Kidney (tissue), 14 donors: ENCODE measurements around the gene GPC5. TPM values are rescaled to one million over a fixed set of nuclear protein-coding genes. Genes with fewer than 3 reads are reported as not detected.

Source experiments
- DNase-seq, 5 donors: peaks; one replicate each; pipeline ENCODE4 v3.0.0-alpha.2; 2013 to 2020
- FAIRE-seq: peaks from 2 replicates; lab custom pipeline; 2012; peaks lifted over from hg19 to GRCh38; lab: Jason Lieb, UNC
- H3K27ac ChIP-seq, 2 donors: one replicate each; pipeline ENCODE4 v1.7.0; 2013; ENCODE audit warnings: low read depth in 2 of 2, low read length in 2 of 2, inconsistent platforms in 1 of 2
- H3K27me3 ChIP-seq: one replicate; pipeline ENCODE4 v1.7.1; 2013; ENCODE audit warnings: low read length, inconsistent platforms; ENCODE audit not compliant: control insufficient read depth, insufficient read depth
- H3K36me3 ChIP-seq, 3 donors: one replicate each; pipeline versions ENCODE4 v1.7.0 to v1.7.1; 2013; ENCODE audit warnings: low read length in 3 of 3, control low read depth in 1 of 3, inconsistent platforms in 1 of 3; ENCODE audit not compliant: insufficient read depth in 3 of 3, control insufficient read depth in 2 of 3
- H3K4me1 ChIP-seq, 3 donors: one replicate each; pipeline versions ENCODE4 v1.7.0 to v1.7.1; 2013; ENCODE audit warnings: low read length in 3 of 3, inconsistent platforms in 1 of 3, low read depth in 1 of 3; ENCODE audit not compliant: control insufficient read depth in 2 of 3, insufficient read depth in 2 of 3
- H3K4me3 ChIP-seq, 3 donors: one replicate each; pipeline versions ENCODE4 v1.7.0 to v1.8.1; 2013; ENCODE audit warnings: low read length in 3 of 3, control low read depth in 1 of 3, inconsistent platforms in 1 of 3
- H3K9ac ChIP-seq, 3 donors: one replicate each; pipeline versions ENCODE4 v1.7.0 to v1.7.1; 2013; ENCODE audit warnings: low read length in 3 of 3, control low read depth in 1 of 3, inconsistent platforms in 1 of 3
- H3K9me3 ChIP-seq, 3 donors: one replicate each; pipeline versions ENCODE4 v1.7.0 to v1.7.1; 2013; ENCODE audit warnings: low read length in 3 of 3, control low read depth in 1 of 3, inconsistent platforms in 1 of 3; ENCODE audit not compliant: control insufficient read depth in 2 of 3, insufficient read depth in 1 of 3
- CTCF ChIP-seq: IDR thresholded peaks from 3 replicates; pipeline ENCODE4 v1.5.1; 2012; ENCODE audit warnings: mild to moderate bottlenecking, moderate library complexity, borderline replicate concordance; ENCODE audit not compliant: insufficient read depth; ENCODE audit errors: extremely low read depth
- intact Hi-C: fragments of 100-400 bp; cut with DNase I; formaldehyde crosslinking; loops from one replicate; pipeline ENCODE4 v1.11.1; 2022
- polyA plus RNA-seq: library from polyadenylated mRNA; stranded (reverse); fragments of 350-450 nt; fragmentation: Illumina TruSeq; extraction: RNeasy Lipid Tissue Mini Kit (QIAGEN cat#74804); gene quantifications from one replicate; pipeline ENCODE4 v1.2.3, GENCODE V29; 2014; ENCODE audit warnings: low read depth, low replicate concordance; ENCODE audit not compliant: insufficient read depth
- total RNA-seq: library from RNA; stranded (reverse); fragmentation: NEBNext Ultra II Directional; extraction: Animal tissue kit (Norgen Biotek cat#: 25700); gene quantifications from one replicate; pipeline ENCODE4 v1.2.1, GENCODE V29; 2021
- donor health status: control.
- donor health status: control.
- donor health status: control.
- donor health status: control.
- donor health status: control.
- donor health status: DM: yes; HTN: yes; CAD: no.
- donor health status: Normal renal cell carcinoma (clear cell type).

GPC5 gene
- total and polyA plus RNA-seq, 2 donors from 2014 or later = 0.47 to 6.8 TPM

DNA sequence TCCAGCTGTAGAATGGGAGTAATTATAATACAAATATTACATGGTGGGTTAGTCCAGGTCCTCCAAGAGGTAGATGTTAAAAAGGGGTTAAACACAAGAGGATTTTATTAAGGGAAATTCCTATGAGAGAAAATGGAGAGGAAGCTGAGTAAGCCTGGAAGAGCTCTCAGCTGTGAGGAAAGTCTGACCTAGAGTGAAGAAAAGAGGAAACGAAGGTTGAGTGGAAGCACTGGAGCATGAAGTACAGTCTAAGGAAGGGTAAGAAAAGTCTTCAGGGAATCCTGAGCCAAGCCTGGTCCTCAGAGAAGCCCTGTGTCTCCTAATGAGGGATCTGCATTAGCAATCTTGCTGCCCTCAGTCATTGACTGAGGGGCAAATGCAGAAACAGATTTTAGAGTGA lies 506.2 kb downstream of the GPC5 start:
- no peak for DNase-seq
- no peaks in the 10 kb centered on the region for H3K27me3 ChIP-seq
- H3K9ac ChIP-seq = no peak overlapping the region
- no peak for TF ChIP-seq CTCF
- H3K4me3 ChIP-seq = no peak overlapping the region
- no peaks in the 10 kb centered on the region for H3K36me3 ChIP-seq
- no peaks in the 10 kb centered on the region for H3K4me1 ChIP-seq
- H3K27ac ChIP-seq = no peak overlapping the region
- intact Hi-C loops = no loop called here
- no peaks in the 10 kb centered on the region for H3K9me3 ChIP-seq
- no peak for FAIRE-seq

DNA sequence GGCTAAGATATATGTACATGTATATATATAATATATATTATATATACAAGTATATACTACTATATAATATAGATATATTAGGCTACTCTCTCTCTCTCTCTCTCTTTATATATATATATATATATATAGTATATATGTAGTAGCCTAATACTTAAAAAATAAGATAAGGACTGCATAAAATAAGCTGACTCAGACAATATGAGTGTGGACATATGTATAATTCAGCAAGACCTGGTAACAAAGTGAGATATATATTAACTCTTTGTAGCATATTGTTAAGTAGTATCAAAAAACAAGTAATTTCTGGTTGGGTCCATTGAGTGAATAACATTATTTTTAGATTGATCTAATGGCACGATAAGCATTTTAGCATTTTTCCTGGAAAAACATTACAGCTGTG lies 509.0 kb downstream of the GPC5 start:
- FAIRE-seq (no peak), DNase-seq (no peak)
- Histone ChIP-seq H3K4me1 (no peaks in the 10 kb centered on the region), H3K27ac (no peak overlapping the region), H3K36me3 (no peaks in the 10 kb centered on the region), H3K9ac (no peak overlapping the region), H3K4me3 (no peak overlapping the region), H3K9me3 (no peaks in the 10 kb centered on the region), H3K27me3 (no peaks in the 10 kb centered on the region)
- no peak for TF ChIP-seq CTCF
- intact Hi-C loops = no loop called here

DNA sequence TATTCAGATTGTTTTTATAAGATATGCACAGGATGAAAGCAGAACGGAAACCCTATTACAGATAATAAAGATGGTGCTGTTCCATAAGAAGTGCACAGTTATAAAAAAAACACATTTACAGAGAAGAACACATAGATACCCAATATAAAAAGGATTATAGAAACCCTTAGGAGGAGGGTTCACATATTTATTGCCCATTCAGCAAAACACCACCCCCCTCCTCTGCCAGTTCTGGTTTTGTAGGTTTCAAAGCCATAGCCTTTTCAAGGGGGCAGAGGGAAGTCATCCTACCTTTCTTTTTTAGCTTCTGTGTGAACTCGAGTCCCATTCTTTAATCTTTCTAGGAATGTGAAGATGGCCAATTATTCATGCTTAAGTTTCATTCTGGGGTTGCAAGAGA lies 511.2 kb downstream of the GPC5 start:
- H3K9ac ChIP-seq = no peak overlapping the region
- FAIRE-seq (no peak), DNase-seq (no peak)
- H3K4me3 ChIP-seq = no peak overlapping the region
- TF ChIP-seq CTCF = no peak
- no peaks in the 10 kb centered on the region for H3K36me3 ChIP-seq
- intact Hi-C loops = no loop called here
- H3K4me1 ChIP-seq = no peaks in the 10 kb centered on the region
- no peak overlapping the region for H3K27ac ChIP-seq
- no peaks in the 10 kb centered on the region for H3K27me3 ChIP-seq
- no peaks in the 10 kb centered on the region for H3K9me3 ChIP-seq

DNA sequence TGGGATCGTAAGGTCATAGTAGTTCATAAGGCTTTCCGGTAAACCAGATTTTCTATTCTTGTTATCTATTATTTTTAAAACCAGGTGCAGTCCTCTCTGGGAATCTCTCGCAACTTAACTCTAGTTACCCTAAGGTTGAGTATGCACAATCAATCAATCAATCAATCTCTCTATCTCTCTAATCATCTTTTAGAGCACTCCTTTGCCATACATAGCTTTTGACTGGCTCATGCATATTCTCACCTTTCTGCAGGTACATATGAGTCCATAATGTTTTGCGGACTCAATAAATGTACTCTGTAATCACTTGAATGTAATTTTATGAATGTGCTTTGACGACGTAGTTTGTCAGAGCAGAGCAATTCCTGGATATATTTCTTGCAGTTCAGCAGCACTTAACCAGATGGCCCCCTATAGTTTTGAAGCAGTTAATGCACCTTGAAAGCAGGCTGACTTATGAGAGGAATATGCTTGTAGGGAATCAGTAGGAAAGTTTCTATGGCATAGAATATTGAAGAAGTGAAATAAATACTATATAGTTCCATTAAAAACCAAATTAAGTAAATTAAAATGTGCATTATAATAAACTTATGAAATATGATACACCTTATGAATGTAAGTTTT lies 524.7 kb downstream of the GPC5 start:
- no peak for TF ChIP-seq CTCF
- Histone ChIP-seq H3K27ac (no peak overlapping the region), H3K4me1 (no peaks in the 10 kb centered on the region), H3K9ac (no peak overlapping the region), H3K27me3 (no peaks in the 10 kb centered on the region), H3K36me3 (no peaks in the 10 kb centered on the region), H3K9me3 (no peaks in the 10 kb centered on the region), H3K4me3 (no peak overlapping the region)
- intact Hi-C loops = no loop called here
- no peak for FAIRE-seq
- DNase-seq = no peak
